Smooth muscle cell (in vitro differentiated cells): ENCODE data around the gene CAPN7. TPM values are rescaled to one million over a fixed set of nuclear protein-coding genes. Genes with fewer than 3 reads are reported as not detected.

Source experiments
- DNase-seq: peaks from one replicate; lab custom pipeline; 2025; ENCODE audit not compliant: unreplicated experiment; lab: John Stamatoyannopoulos, UW
- H2AFZ ChIP-seq: fragments of 200-600 bp; sonication (generic); 2 replicates; pipeline ENCODE4 v1.6.0; 2016; ENCODE audit warnings: antibody characterized with exemption, low read depth, mild to moderate bottlenecking
- H3F3A ChIP-seq: fragments of 200-600 bp; sonication (generic); 2 replicates; pipeline ENCODE4 v1.6.0; 2017; ENCODE audit warnings: antibody characterized with exemption, low read depth
- H3K27ac ChIP-seq: fragments of 200-600 bp; sonication (generic); 2 replicates; pipeline ENCODE4 v1.5.1; 2016; ENCODE audit warnings: low read depth, mild to moderate bottlenecking
- H3K27me3 ChIP-seq: fragments of 200-600 bp; sonication (generic); 2 replicates; pipeline ENCODE4 v1.6.1; 2016; ENCODE audit warnings: low read depth, mild to moderate bottlenecking
- H3K36me3 ChIP-seq: fragments of 200-600 bp; sonication (generic); 2 replicates; pipeline ENCODE4 v1.5.1; 2016; ENCODE audit warnings: low read depth
- H3K4me1 ChIP-seq: fragments of 200-600 bp; sonication (generic); 2 replicates; pipeline ENCODE4 v1.5.1; 2016; ENCODE audit warnings: low read depth
- H3K4me2 ChIP-seq: fragments of 200-600 bp; sonication (generic); 2 replicates; pipeline ENCODE4 v1.6.0; 2016; ENCODE audit warnings: mild to moderate bottlenecking
- H3K4me3 ChIP-seq: fragments of 200-600 bp; sonication (generic); 2 replicates; pipeline ENCODE4 v1.5.1; 2016; ENCODE audit warnings: mild to moderate bottlenecking
- H3K79me2 ChIP-seq: fragments of 200-600 bp; sonication (generic); 2 replicates; pipeline ENCODE4 v1.6.0; 2016; ENCODE audit warnings: low read depth, mild to moderate bottlenecking
- H3K9ac ChIP-seq: fragments of 200-600 bp; sonication (generic); 2 replicates; pipeline ENCODE4 v1.6.0; 2016; ENCODE audit warnings: low read depth
- H3K9me3 ChIP-seq: fragments of 200-600 bp; sonication (generic); replicated peaks from 2 replicates; pipeline ENCODE4 v1.5.1; 2016; ENCODE audit warnings: low read depth
- H4K20me1 ChIP-seq: fragments of 200-600 bp; sonication (generic); 2 replicates; pipeline ENCODE4 v1.6.0; 2016; ENCODE audit warnings: low read depth
- CTCF ChIP-seq: fragments of 200-600 bp; sonication (generic); IDR thresholded peaks from 2 replicates; pipeline ENCODE4 v1.5.1; 2017; ENCODE audit warnings: borderline replicate concordance, mild to moderate bottlenecking, antibody characterized with exemption; ENCODE audit not compliant: insufficient read depth, poor library complexity, severe bottlenecking
- WGBS: methylation state at CpG from one replicate; pipeline ENCODE4 v1.1.7; 2016; ENCODE audit warnings: low lambda C conversion rate; 5-methylcytosine and 5-hydroxymethylcytosine counted together
- polyA plus RNA-seq: library from polyadenylated mRNA; unstranded; fragments of >200 nt; fragmentation: Nextera tagmentation; extraction: Ambion mirVana; gene quantifications from 2 replicates; pipeline ENCODE4 v1.2.1, GENCODE V29; 2016
- total RNA-seq: library from RNA; depleted of rRNA; stranded (reverse); fragments of >200 nt; gene quantifications from 2 replicates; pipeline ENCODE4 v1.2.3, GENCODE V29; 2014

CAPN7 gene
- total and polyA plus RNA-seq, 2 experiments from 2014 or later = 20.5 to 38.7 TPM

DNA sequence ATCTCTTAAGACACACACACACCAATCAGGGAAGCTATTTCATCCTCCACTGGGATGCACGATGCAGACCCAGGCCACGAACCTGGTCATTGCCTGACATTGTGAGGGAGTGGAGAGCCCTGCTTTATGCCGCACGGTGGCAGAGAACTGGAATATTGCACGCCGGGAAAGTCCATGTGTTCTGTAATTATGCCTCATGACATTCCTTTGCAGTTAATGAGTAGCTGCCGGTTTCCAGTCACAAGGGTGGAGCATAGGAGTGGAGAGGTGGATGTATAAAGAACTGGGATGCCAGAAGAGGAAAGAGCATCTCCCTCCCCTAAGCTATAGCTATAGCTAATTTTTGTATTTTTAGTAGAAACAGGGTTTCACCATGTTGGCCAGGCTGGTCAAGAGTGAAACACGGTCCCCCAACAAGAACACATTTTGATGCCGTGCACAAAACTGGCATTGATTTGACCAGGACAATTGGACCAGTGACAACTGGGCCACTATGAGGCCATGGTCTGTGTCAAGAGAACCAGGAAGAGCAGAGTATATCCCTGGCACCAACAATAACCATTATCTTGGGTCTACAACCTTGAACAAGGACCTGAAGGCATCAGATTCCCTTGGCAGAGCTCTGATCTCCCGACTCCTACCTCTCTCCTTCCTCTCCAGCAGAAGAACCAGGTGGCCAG is 74.9 kb downstream of the CAPN7 start:
- Histone ChIP-seq H3K9ac (no peak overlapping the region), H3K27me3 (no peaks in the 10 kb centered on the region), H2AFZ (no peak overlapping the region), H3K9me3 (no peaks in the 10 kb centered on the region), H3K79me2 (peaks cover 46% of the 10 kb centered on the region), H3K4me2 (no peak overlapping the region), H3F3A (no peaks in the 10 kb centered on the region), H3K4me3 (no peak overlapping the region), H3K27ac (no peak overlapping the region), H4K20me1 (peaks cover 8% of the 10 kb centered on the region), H3K4me1 (no peaks in the 10 kb centered on the region), H3K36me3 (no peaks in the 10 kb centered on the region)
- 90% methylated on average over 10 of the region's 10 CpGs for WGBS
- TF ChIP-seq CTCF = no peak
- no peak for DNase-seq

GRCh38 chr3:15281817-15282216 is 75.8 kb downstream of the CAPN7 start:
- no peak overlapping the region for H3K27ac ChIP-seq
- no peak for TF ChIP-seq CTCF
- no peaks in the 10 kb centered on the region for H3K9me3 ChIP-seq
- H3K36me3 ChIP-seq = no peaks in the 10 kb centered on the region
- H3F3A ChIP-seq = no peaks in the 10 kb centered on the region
- H4K20me1 ChIP-seq = peaks cover 8% of the 10 kb centered on the region
- no peak for DNase-seq
- no peak overlapping the region for H3K4me2 ChIP-seq
- no peaks in the 10 kb centered on the region for H3K27me3 ChIP-seq
- H3K4me3 ChIP-seq = no peak overlapping the region
- H3K9ac ChIP-seq = no peak overlapping the region
- H3K4me1 ChIP-seq = no peaks in the 10 kb centered on the region
- peaks cover 42% of the 10 kb centered on the region for H3K79me2 ChIP-seq
- WGBS = 92% methylated on average over 9 of the region's 9 CpGs
- no peak overlapping the region for H2AFZ ChIP-seq

- Histone ChIP-seq H3K4me2 (no peak overlapping the region), H3K9ac (no peak overlapping the region), H3K27ac (no peak overlapping the region), H3K79me2 (peaks cover 30% of the 10 kb centered on the region), H3K4me3 (no peak overlapping the region), H3K9me3 (no peaks in the 10 kb centered on the region), H3K27me3 (no peaks in the 10 kb centered on the region), H2AFZ (no peak overlapping the region), H3F3A (peaks cover 8% of the 10 kb centered on the region), H3K36me3 (no peaks in the 10 kb centered on the region), H4K20me1 (no peaks in the 10 kb centered on the region), H3K4me1 (no peaks in the 10 kb centered on the region)
- WGBS = 90% methylated on average over 1 of the region's 1 CpG
- no peak for TF ChIP-seq CTCF
- DNase-seq = no peak
Observed at GRCh38 chr3:15283702-15284101, 77.7 kb downstream of the CAPN7 start.
